Fibroblast of lung (primary cell): ENCODE results near the gene DIP2C. TPM values are rescaled to one million over a fixed set of nuclear protein-coding genes. Genes with fewer than 3 reads are reported as not detected.

Source experiments
- DNase-seq, 2 donors: peaks; one replicate each; pipeline versions ENCODE4 v3.0.0 to v3.0.0-alpha.2; 2010; ENCODE audit warnings: low read depth in 2 of 2
- H2AFZ ChIP-seq: 2 replicates; pipeline ENCODE4 v1.5.1; 2012; ENCODE audit warnings: low read length, control low read depth, inconsistent platforms
- H3K27ac ChIP-seq: 2 replicates; pipeline ENCODE4 v1.5.1; 2011; ENCODE audit warnings: low read length, control low read depth; ENCODE audit not compliant: insufficient read depth
- H3K27me3 ChIP-seq: 2 replicates; pipeline ENCODE4 v1.5.1; 2011; ENCODE audit warnings: mild to moderate bottlenecking, low read length; ENCODE audit not compliant: control insufficient read depth, insufficient read depth
- H3K36me3 ChIP-seq: 2 replicates; pipeline ENCODE4 v1.5.1; 2011; ENCODE audit warnings: low read length; ENCODE audit not compliant: control insufficient read depth, insufficient read depth
- H3K4me1 ChIP-seq: 2 replicates; pipeline ENCODE4 v1.5.1; 2011; ENCODE audit warnings: low read length; ENCODE audit not compliant: control insufficient read depth, insufficient read depth; ENCODE audit errors: extremely low read depth
- H3K4me2 ChIP-seq: 2 replicates; pipeline ENCODE4 v1.5.1; 2011; ENCODE audit warnings: low read length, control low read depth; ENCODE audit not compliant: insufficient read depth; ENCODE audit errors: extremely low read depth
- H3K4me3 ChIP-seq, 4 experiments: fragments of 200-600 bp in 1 of 4; sonication (generic) in 1 of 4; replicated peaks in 1 of 4; 2 replicates each; pipeline ENCODE4 v1.5.1; 2011 to 2016; ENCODE audit warnings: low read length in 4 of 4, low read depth in 3 of 4, mild to moderate bottlenecking in 3 of 4, control low read depth in 2 of 4, inconsistent platforms in 1 of 4, mixed read lengths in 1 of 4; ENCODE audit not compliant: insufficient read depth in 1 of 4; ENCODE audit errors: control extremely low read depth in 1 of 4
- H3K79me2 ChIP-seq: 2 replicates; pipeline ENCODE4 v1.5.1; 2012; ENCODE audit warnings: mild to moderate bottlenecking, low read length, inconsistent platforms; ENCODE audit not compliant: control insufficient read depth, insufficient read depth
- H3K9ac ChIP-seq: 2 replicates; pipeline ENCODE4 v1.5.1; 2011; ENCODE audit warnings: mild to moderate bottlenecking, low read length, control low read depth; ENCODE audit not compliant: insufficient read depth
- H3K9me3 ChIP-seq: 2 replicates; pipeline ENCODE4 v1.5.1; 2012; ENCODE audit warnings: low read depth, low read length; ENCODE audit not compliant: control insufficient read depth, insufficient read depth
- H4K20me1 ChIP-seq: 2 replicates; pipeline ENCODE4 v1.5.1; 2011; ENCODE audit warnings: low read length; ENCODE audit not compliant: control insufficient read depth, insufficient read depth; ENCODE audit errors: extremely low read depth
- EZH2 ChIP-seq: IDR thresholded peaks from 2 replicates; pipeline ENCODE4 v1.5.1; 2012; ENCODE audit warnings: low read length, control low read depth, mild to moderate bottlenecking; ENCODE audit errors: missing control alignments
- polyA plus RNA-seq, 2 donors: library from polyadenylated mRNA; depleted of rRNA in 1 of 2; stranded (reverse) in 1 of 2; unstranded in 1 of 2; fragments of >200 nt; gene quantifications; 2 replicates each; pipeline ENCODE4 v1.2.1, GENCODE V29; 2011 to 2012; ENCODE audit warnings: missing spikeins in 1 of 2
- total RNA-seq: library from RNA; depleted of rRNA; stranded (reverse); fragments of >200 nt; gene quantifications from 2 replicates; pipeline ENCODE4 v1.2.1, GENCODE V29; 2014
- TF ChIP-seq, protein P1 (sequence below), 2 donors: IDR thresholded peaks in 1 of 2; conservative IDR thresholded peaks in 1 of 2; 1 replicate in 1 of 2; 2 replicates in 1 of 2; pipeline ENCODE4 v1.5.1; 2011 to 2012; ENCODE audit warnings: low read length in 2 of 2, control low read depth in 1 of 2, inconsistent platforms in 1 of 2, low read depth in 1 of 2, mild to moderate bottlenecking in 1 of 2

Gene DIP2C
- total and polyA plus RNA-seq, 2 donors (not counting 1 experiment from before 2014, with no cell fraction given): 10.7 to 18.3 TPM

DNA sequence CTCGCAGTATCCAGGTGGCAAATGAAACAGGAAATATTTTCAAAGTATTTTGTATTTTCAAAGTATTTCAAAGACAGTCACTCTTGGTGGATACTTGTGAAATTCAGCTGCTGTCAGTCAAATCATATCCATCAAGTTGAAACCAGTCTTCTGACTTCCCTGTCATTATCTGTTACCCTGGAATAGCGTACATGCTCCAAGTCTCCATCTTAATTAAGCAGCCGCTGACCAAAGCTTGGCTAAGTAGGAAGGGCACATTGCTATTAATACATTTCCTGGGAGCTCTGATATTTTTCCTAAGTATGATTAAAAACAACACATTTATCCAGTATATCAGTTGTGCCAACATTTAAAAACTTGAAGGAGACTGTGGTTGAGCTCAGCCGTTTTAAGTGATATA is 442.0 kb downstream of the DIP2C start:
- no peak overlapping the region for H2AFZ ChIP-seq
- no peaks in the 10 kb centered on the region for H3K4me1 ChIP-seq
- H4K20me1 ChIP-seq: no peaks in the 10 kb centered on the region
- no peaks in the 10 kb centered on the region for H3K9me3 ChIP-seq
- H3K4me2 ChIP-seq: no peak overlapping the region
- no peak for TF ChIP-seq EZH2
- TF ChIP-seq, protein P1, sequence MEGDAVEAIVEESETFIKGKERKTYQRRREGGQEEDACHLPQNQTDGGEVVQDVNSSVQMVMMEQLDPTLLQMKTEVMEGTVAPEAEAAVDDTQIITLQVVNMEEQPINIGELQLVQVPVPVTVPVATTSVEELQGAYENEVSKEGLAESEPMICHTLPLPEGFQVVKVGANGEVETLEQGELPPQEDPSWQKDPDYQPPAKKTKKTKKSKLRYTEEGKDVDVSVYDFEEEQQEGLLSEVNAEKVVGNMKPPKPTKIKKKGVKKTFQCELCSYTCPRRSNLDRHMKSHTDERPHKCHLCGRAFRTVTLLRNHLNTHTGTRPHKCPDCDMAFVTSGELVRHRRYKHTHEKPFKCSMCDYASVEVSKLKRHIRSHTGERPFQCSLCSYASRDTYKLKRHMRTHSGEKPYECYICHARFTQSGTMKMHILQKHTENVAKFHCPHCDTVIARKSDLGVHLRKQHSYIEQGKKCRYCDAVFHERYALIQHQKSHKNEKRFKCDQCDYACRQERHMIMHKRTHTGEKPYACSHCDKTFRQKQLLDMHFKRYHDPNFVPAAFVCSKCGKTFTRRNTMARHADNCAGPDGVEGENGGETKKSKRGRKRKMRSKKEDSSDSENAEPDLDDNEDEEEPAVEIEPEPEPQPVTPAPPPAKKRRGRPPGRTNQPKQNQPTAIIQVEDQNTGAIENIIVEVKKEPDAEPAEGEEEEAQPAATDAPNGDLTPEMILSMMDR (conservative IDR thresholded peaks at IDR 0.05 in 1 of 2, IDR thresholded peaks at IDR 0.05 in 1 of 2; ENCODE audit: low read depth in 1 of 2, low read length in 2 of 2): no peak
- H3K27ac ChIP-seq: no peak overlapping the region
- no peak overlapping the region for H3K9ac ChIP-seq
- DNase-seq: no peak
- no peak overlapping the region for H3K4me3 ChIP-seq
- no peaks in the 10 kb centered on the region for H3K79me2 ChIP-seq
- H3K36me3 ChIP-seq: peaks cover 17% of the 10 kb centered on the region
- no peaks in the 10 kb centered on the region for H3K27me3 ChIP-seq

DNA sequence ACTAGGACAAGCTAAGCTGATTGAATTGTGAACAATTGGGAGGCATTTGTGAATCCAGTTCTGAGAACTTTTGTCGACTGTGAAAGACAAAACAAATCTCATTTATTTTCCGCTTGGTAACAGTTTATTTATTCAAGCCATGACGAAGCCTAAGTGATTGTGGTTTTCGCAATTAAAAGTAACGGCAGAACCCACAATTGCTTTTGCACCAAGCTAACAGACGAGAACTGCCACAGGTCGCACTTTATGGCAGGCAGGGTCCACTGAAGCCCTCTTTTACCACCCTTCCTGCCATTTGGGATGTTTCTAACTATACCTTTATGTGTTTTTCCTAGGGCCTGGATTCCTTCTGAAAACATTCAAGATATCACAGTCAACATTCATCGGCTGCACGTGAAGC is 443.0 kb downstream of the DIP2C start:
- Histone ChIP-seq H3K9me3 (no peaks in the 10 kb centered on the region), H3K79me2 (no peaks in the 10 kb centered on the region), H4K20me1 (no peaks in the 10 kb centered on the region), H2AFZ (no peak overlapping the region), H3K4me3 (no peak overlapping the region), H3K27me3 (no peaks in the 10 kb centered on the region), H3K4me2 (no peak overlapping the region), H3K4me1 (no peaks in the 10 kb centered on the region), H3K9ac (no peak overlapping the region), H3K36me3 (peaks cover 17% of the 10 kb centered on the region), H3K27ac (no peak overlapping the region)
- no peak for DNase-seq
- no peak for TF ChIP-seq EZH2
- TF ChIP-seq, protein P1 (conservative IDR thresholded peaks at IDR 0.05 in 1 of 2, IDR thresholded peaks at IDR 0.05 in 1 of 2; ENCODE audit: low read depth in 1 of 2, low read length in 2 of 2): no peak

DNA sequence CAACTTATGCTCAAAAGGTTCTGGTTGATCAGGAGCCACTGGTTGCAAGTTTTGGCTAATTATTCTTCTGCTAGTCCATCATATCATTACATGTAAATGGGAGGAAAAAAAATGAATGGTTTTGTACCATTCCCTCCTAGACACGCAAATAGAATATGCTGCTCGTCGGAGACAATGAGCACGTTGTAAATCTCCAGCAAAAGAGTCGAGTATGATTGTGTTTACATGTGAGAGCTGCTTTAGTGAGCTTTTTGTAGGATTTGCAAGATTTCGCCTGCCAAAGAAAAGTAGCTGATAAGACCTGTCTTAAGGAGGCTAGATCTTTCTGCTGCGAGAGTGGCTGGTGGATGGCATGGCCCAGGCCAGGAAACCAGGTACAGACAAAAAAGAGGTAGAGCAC is 445.2 kb downstream of the DIP2C start:
- Histone ChIP-seq H3K9me3 (no peaks in the 10 kb centered on the region), H3K4me3 (no peak overlapping the region), H3K4me2 (no peak overlapping the region), H3K4me1 (no peaks in the 10 kb centered on the region), H3K36me3 (peaks cover 15% of the 10 kb centered on the region), H2AFZ (no peak overlapping the region), H3K27ac (no peak overlapping the region), H4K20me1 (no peaks in the 10 kb centered on the region), H3K9ac (no peak overlapping the region), H3K27me3 (no peaks in the 10 kb centered on the region), H3K79me2 (no peaks in the 10 kb centered on the region)
- TF ChIP-seq EZH2: no peak
- TF ChIP-seq, protein P1 (conservative IDR thresholded peaks at IDR 0.05 in 1 of 2, IDR thresholded peaks at IDR 0.05 in 1 of 2; ENCODE audit: low read depth in 1 of 2, low read length in 2 of 2): no peak
- no peak for DNase-seq
